ENCODE results near the gene DACH1.

The DACH1 gene

GRCh38 chr13:71699342-71699741 is 167.7 kb downstream of the DACH1 start:
- ChIA-PET POLR2A (no interaction called here), CTCF (interaction anchor here (0.6 kb wide), 1 partner anchor 49 kb away, joined by 3 read pairs; no protein-coding TSS in a partner anchor)
- Histone ChIP-seq H3K36me3 (ENCODE audit: control insufficient read depth in 2 of 2, insufficient read depth in 1 of 2, low read length in 2 of 2) (no peaks in the 10 kb centered on the region), H3K9me3 (ENCODE audit: control insufficient read depth, insufficient read depth, low read depth, low read length) (no peaks in the 10 kb centered on the region), H3K4me3 (ENCODE audit: low read depth, low read length) (no peak overlapping the region), H3K27ac (ENCODE audit: extremely low read depth, low read depth, low read length) (no peak overlapping the region), H3K4me1 (ENCODE audit: control insufficient read depth, insufficient read depth, low read length) (no peaks in the 10 kb centered on the region)
- TF ChIP-seq ZNF48 (tag by site-specific recombination; IDR thresholded peaks at IDR 0.05), result no peak
- TF ChIP-seq ZNF239 (tag by site-specific recombination; IDR thresholded peaks at IDR 0.05), result no peak

DNA sequence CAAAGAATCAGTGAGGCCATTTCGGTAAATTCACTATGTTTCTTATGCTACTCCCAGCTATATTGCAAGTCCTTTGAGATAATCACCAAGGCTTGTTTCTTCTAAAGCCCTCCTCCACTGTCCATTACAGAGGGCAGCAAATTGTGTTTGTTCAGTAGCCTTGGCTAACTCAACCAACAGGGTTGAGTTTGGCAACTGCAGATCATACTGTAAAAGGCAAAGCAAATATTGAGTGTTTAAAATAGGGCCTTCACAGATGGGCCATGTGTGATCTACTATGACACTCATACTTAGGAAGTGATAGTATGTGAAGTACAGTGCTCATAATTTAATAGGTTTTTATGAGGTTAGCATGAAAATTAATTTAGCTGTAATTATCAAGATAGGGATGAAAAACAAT is 171.3 kb downstream of the DACH1 start:
- no peaks in the 10 kb centered on the region for H3K4me1 ChIP-seq (ENCODE audit: control insufficient read depth, insufficient read depth, low read length)
- TF ChIP-seq, protein P1, sequence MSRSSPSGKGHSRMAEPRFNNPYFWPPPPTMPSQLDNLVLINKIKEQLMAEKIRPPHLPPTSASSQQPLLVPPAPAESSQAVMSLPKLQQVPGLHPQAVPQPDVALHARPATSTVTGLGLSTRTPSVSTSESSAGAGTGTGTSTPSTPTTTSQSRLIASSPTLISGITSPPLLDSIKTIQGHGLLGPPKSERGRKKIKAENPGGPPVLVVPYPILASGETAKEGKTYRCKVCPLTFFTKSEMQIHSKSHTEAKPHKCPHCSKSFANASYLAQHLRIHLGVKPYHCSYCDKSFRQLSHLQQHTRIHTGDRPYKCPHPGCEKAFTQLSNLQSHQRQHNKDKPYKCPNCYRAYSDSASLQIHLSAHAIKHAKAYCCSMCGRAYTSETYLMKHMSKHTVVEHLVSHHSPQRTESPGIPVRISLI (tag by site-specific recombination; IDR thresholded peaks at IDR 0.05), result no peak
- no peak for TF ChIP-seq ZNF184 (tag by site-specific recombination; IDR thresholded peaks at IDR 0.05)
- no peak for TF ChIP-seq ZNF792 (tag by site-specific recombination; IDR thresholded peaks at IDR 0.05)
- no peak for TF ChIP-seq ZNF174 (tag by site-specific recombination; IDR thresholded peaks at IDR 0.05)
- TF ChIP-seq, protein P2, sequence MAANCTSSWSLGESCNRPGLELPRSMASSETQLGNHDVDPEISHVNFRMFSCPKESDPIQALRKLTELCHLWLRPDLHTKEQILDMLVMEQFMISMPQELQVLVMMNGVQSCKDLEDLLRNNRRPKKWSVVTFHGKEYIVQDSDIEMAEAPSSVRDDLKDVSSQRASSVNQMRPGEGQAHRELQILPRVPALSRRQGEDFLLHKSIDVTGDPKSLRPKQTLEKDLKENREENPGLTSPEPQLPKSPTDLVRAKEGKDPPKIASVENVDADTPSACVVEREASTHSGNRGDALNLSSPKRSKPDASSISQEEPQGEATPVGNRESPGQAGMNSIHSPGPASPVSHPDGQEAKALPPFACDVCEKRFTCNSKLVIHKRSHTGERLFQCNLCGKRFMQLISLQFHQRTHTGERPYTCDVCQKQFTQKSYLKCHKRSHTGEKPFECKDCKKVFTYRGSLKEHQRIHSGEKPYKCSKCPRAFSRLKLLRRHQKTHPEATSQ (tag by site-specific recombination; IDR thresholded peaks at IDR 0.05), result no peak
- TF ChIP-seq ZNF26 (tag by site-specific recombination; IDR thresholded peaks at IDR 0.05), result no peak
- no peak for TF ChIP-seq HIC1 (tag by site-specific recombination; IDR thresholded peaks at IDR 0.05)
- no peak for TF ChIP-seq HOXD13 (CRISPR knock-in tag; IDR thresholded peaks at IDR 0.05; ENCODE audit: borderline replicate concordance)
- TF ChIP-seq MEIS1 (CRISPR knock-in tag; IDR thresholded peaks at IDR 0.05; ENCODE audit: borderline replicate concordance), result no peak
- no peak for TF ChIP-seq ZNF473 (tag by site-specific recombination; IDR thresholded peaks at IDR 0.05)
- H3K27ac ChIP-seq (ENCODE audit: extremely low read depth, low read depth, low read length), result no peak overlapping the region
- no peaks in the 10 kb centered on the region for H3K36me3 ChIP-seq (ENCODE audit: control insufficient read depth in 2 of 2, insufficient read depth in 1 of 2, low read length in 2 of 2)
- no peak overlapping the region for H3K4me3 ChIP-seq (ENCODE audit: low read depth, low read length)
- CTCF ChIA-PET, result no interaction called here
- POLR2A ChIA-PET, result no interaction called here
- H3K9me3 ChIP-seq (ENCODE audit: control insufficient read depth, insufficient read depth, low read depth, low read length), result no peaks in the 10 kb centered on the region

DNA sequence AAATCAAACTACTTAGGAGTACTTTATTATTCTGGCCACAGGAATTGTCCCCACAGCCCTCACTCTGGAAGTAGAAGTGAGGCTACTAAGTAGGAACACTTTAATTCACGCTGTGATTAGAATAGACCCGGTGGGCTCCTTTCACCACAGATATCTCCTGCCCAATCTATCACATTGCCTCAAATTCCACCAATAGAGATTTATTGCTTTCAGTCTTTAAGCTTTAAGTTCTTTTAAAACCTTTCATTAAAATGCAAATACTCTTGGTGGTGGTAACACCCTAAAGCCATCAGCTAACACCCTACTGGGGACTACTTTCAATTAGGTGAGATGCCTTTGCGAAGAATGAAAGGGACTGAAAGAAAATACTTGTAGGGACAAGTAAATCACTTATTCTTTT is 181.9 kb downstream of the DACH1 start:
- ChIA-PET POLR2A (no interaction called here), CTCF (no interaction called here)
- no peak for TF ChIP-seq BCL11B (tag by site-specific recombination; IDR thresholded peaks at IDR 0.05; ENCODE audit: low read depth)
- no peak for TF ChIP-seq ZNF266 (tag by site-specific recombination; IDR thresholded peaks at IDR 0.05; ENCODE audit: low read depth)
- TF ChIP-seq ZNF529 (tag by site-specific recombination; IDR thresholded peaks at IDR 0.05; ENCODE audit: insufficient replicate concordance), result no peak
- TF ChIP-seq SALL2 (tag by site-specific recombination; IDR thresholded peaks at IDR 0.05; ENCODE audit: borderline replicate concordance), result no peak
- TF ChIP-seq ZSCAN30 (tag by site-specific recombination; IDR thresholded peaks at IDR 0.05), result no peak
- TF ChIP-seq ZNF16 (tag by site-specific recombination; IDR thresholded peaks at IDR 0.05; ENCODE audit: low read depth), result no peak
- TF ChIP-seq ZNF677 (tag by site-specific recombination; IDR thresholded peaks at IDR 0.05), result no peak
- no peak for TF ChIP-seq ZNF785 (tag by site-specific recombination; IDR thresholded peaks at IDR 0.05)
- TF ChIP-seq EGR2 (tag by site-specific recombination; IDR thresholded peaks at IDR 0.05; ENCODE audit: low read depth), result no peak
- no peak for TF ChIP-seq ZBTB17 (tag by site-specific recombination; IDR thresholded peaks at IDR 0.05)
- TF ChIP-seq ZNF791 (tag by site-specific recombination; IDR thresholded peaks at IDR 0.05), result no peak
- no peak for TF ChIP-seq ZNF561 (tag by site-specific recombination; IDR thresholded peaks at IDR 0.05; ENCODE audit: borderline replicate concordance)
- TF ChIP-seq ZNF292 (tag by site-specific recombination; IDR thresholded peaks at IDR 0.05; ENCODE audit: borderline replicate concordance, low read depth), result no peak
- no peak for TF ChIP-seq ZNF426 (tag by site-specific recombination; IDR thresholded peaks at IDR 0.05)
- TF ChIP-seq, protein P3, sequence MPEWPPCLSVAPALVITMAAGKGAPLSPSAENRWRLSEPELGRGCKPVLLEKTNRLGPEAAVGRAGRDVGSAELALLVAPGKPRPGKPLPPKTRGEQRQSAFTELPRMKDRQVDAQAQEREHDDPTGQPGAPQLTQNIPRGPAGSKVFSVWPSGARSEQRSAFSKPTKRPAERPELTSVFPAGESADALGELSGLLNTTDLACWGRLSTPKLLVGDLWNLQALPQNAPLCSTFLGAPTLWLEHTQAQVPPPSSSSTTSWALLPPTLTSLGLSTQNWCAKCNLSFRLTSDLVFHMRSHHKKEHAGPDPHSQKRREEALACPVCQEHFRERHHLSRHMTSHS (tag by site-specific recombination; IDR thresholded peaks at IDR 0.05), result no peak
- TF ChIP-seq ZNF239 (tag by site-specific recombination; IDR thresholded peaks at IDR 0.05), result no peak
- H3K4me1 ChIP-seq (ENCODE audit: control insufficient read depth, insufficient read depth, low read length), result no peaks in the 10 kb centered on the region
- H3K4me3 ChIP-seq (ENCODE audit: low read depth, low read length), result no peak overlapping the region
- no peaks in the 10 kb centered on the region for H3K9me3 ChIP-seq (ENCODE audit: control insufficient read depth, insufficient read depth, low read depth, low read length)
- peaks cover 0 to 6% of the 10 kb centered on the region in 2 experiments; a peak in 1 of 3 replicates for H3K36me3 ChIP-seq (ENCODE audit: control insufficient read depth in 2 of 2, insufficient read depth in 1 of 2, low read length in 2 of 2)
- no peak overlapping the region for H3K27ac ChIP-seq (ENCODE audit: extremely low read depth, low read depth, low read length)
